K562 (cell line): Measurements from ENCODE around the gene TOP3A. TPM values are rescaled to one million over a fixed set of nuclear protein-coding genes. Genes with fewer than 3 reads are reported as not detected.

ENCODE experiments used
- ATAC-seq: fragments of 200-7000 bp; cut with Tn5 transposase; 3 replicates; pipeline ENCODE4 v1.9.1; 2020; ENCODE audit warnings: moderate library complexity
- BruUV-seq: library from RNA; stranded (reverse); fragments of 400-500 nt; replicated peaks from 2 replicates; lab custom pipeline; 2021; lab: Mats Ljungman, UMichigan
- CTCF ChIA-PET: fragments of 300-600 bp; formaldehyde crosslinking; extraction: SDS; loops from one replicate; lab custom pipeline; 2021; ENCODE audit warnings: low intra/inter-chr PET ratio; lab: Yijun Ruan, JAX
- POLR2A ChIA-PET: fragments of 300-600, 350-650 bp; sonication (Branson Sonifier 250); formaldehyde crosslinking; extraction: SDS; loops from one replicate; lab custom pipeline; 2021; ENCODE audit warnings: antibody characterized with exemption, inconsistent platforms; lab: Yijun Ruan, JAX
- DNase-seq, 4 experiments: peaks; one replicate each; pipeline versions ENCODE4 v3.0.0 to v3.0.0-alpha.2; 2011 to 2018; ENCODE audit warnings: low spot score in 3 of 4, mixed read lengths in 3 of 4; ENCODE audit errors: extremely low read depth in 1 of 4
- FAIRE-seq: peaks from 2 replicates; lab custom pipeline; 2011; peaks lifted over from hg19 to GRCh38; lab: Jason Lieb, UNC
- H2AFZ ChIP-seq: 2 replicates; pipeline ENCODE4 v1.6.0; 2011; ENCODE audit warnings: low read depth, low read length, control low read depth, inconsistent platforms
- H3K27ac ChIP-seq: fragments of 200-600 bp; 3 replicates; pipeline ENCODE4 v1.8.0; 2011; ENCODE audit warnings: low read depth, mild to moderate bottlenecking, control low read depth, inconsistent platforms, low read length, moderate library complexity, mixed read lengths; ENCODE audit errors: extremely low read depth
- H3K27me3 ChIP-seq, 2 experiments: fragments of 300-600 bp in 1 of 2; 2 replicates in 1 of 2; 3 replicates in 1 of 2; pipeline versions ENCODE4 v1.6.0 to v1.8.0; 2011; ENCODE audit warnings: inconsistent platforms in 2 of 2, low read length in 2 of 2, mild to moderate bottlenecking in 1 of 2, mixed read lengths in 1 of 2, moderate library complexity in 1 of 2; ENCODE audit not compliant: control insufficient read depth in 2 of 2, insufficient read depth in 2 of 2
- H3K36me3 ChIP-seq: fragments of 300-600 bp; 3 replicates; pipeline ENCODE4 v1.8.0; 2011; ENCODE audit warnings: mild to moderate bottlenecking, low read length, inconsistent platforms; ENCODE audit not compliant: control insufficient read depth, insufficient read depth
- H3K4me1 ChIP-seq, 2 experiments: fragments of 200-600 bp in 1 of 2; replicated peaks in 1 of 2; 2 replicates in 1 of 2; 3 replicates in 1 of 2; pipeline versions ENCODE4 v1.5.1 to v1.8.0; 2011; ENCODE audit warnings: inconsistent platforms in 2 of 2, low read length in 2 of 2, mild to moderate bottlenecking in 1 of 2, mixed read lengths in 1 of 2, moderate library complexity in 1 of 2; ENCODE audit not compliant: control insufficient read depth in 2 of 2, insufficient read depth in 2 of 2
- H3K4me2 ChIP-seq: 2 replicates; pipeline ENCODE4 v1.6.1; 2011; ENCODE audit warnings: low read length, control low read depth, inconsistent platforms, mixed read lengths; ENCODE audit not compliant: insufficient read depth
- H3K4me3 ChIP-seq: fragments of 200-600 bp; sonication (generic), shearing (Covaris generic); 2 replicates; pipeline ENCODE4 v1.5.1; 2016; ENCODE audit warnings: control low read depth, inconsistent platforms
- H3K79me2 ChIP-seq: fragments of 200-600 bp; 3 replicates; pipeline ENCODE4 v1.8.0; 2011; ENCODE audit warnings: low read length, inconsistent platforms; ENCODE audit not compliant: control insufficient read depth, insufficient read depth
- H3K9ac ChIP-seq, 2 experiments: 2 replicates each; pipeline versions ENCODE4 v1.6.0 to v1.6.1; 2011; ENCODE audit warnings: low read depth in 2 of 2, low read length in 2 of 2, control low read depth in 1 of 2, inconsistent platforms in 1 of 2, mild to moderate bottlenecking in 1 of 2, mixed read lengths in 1 of 2; ENCODE audit not compliant: insufficient read depth in 1 of 2
- H3K9me1 ChIP-seq: one replicate; pipeline ENCODE4 v1.6.0; 2011; ENCODE audit warnings: inconsistent platforms, mild to moderate bottlenecking, low read length, moderate library complexity; ENCODE audit not compliant: control insufficient read depth, insufficient read depth
- H3K9me3 ChIP-seq: replicated peaks from 2 replicates; pipeline ENCODE4 v1.5.1; 2011; ENCODE audit warnings: low read depth, low read length, inconsistent platforms; ENCODE audit not compliant: control insufficient read depth, insufficient read depth
- H4K20me1 ChIP-seq: replicated peaks from 2 replicates; pipeline ENCODE4 v1.6.1; 2011; ENCODE audit warnings: low read length, inconsistent platforms, mixed read lengths; ENCODE audit not compliant: control insufficient read depth, insufficient read depth
- DNMT1 ChIP-seq: fragments of 450-650 bp; IDR thresholded peaks from 2 replicates; pipeline ENCODE4 v1.6.1; 2016; ENCODE audit warnings: antibody characterized with exemption, mild to moderate bottlenecking
- NFIC ChIP-seq: fragments of 450-650 bp; IDR thresholded peaks from 2 replicates; pipeline ENCODE4 v1.6.1; 2017; ENCODE audit warnings: mild to moderate bottlenecking, inconsistent platforms
- TAF7 ChIP-seq: fragments of 450-650 bp; IDR thresholded peaks from 2 replicates; pipeline ENCODE4 v1.6.1; 2016; ENCODE audit warnings: missing genetic modification characterization, missing compliant biosample characterization
- WGBS: fragments of 100-300 bp; shearing (Covaris generic); methylation state at CpG from one replicate; pipeline ENCODE4 v1.1.6; 2016; ENCODE audit warnings: low coverage, mixed read lengths; ENCODE audit not compliant: insufficient coverage; ENCODE audit errors: missing lambda C conversion rate; 5-methylcytosine and 5-hydroxymethylcytosine counted together
- in situ Hi-C: fragments of 300-500 bp; cut with MboI; formaldehyde crosslinking; loops from 4 replicates; pipeline ENCODE4 v1.15.0; 2018; ENCODE audit warnings: inconsistent platforms, mixed read lengths
- intact Hi-C: fragments of 100-400 bp; cut with micrococcal nuclease; formaldehyde crosslinking; loops from 2 replicates; pipeline ENCODE4 v1.14.2; 2022
- polyA plus RNA-seq, 8 experiments: library from polyadenylated mRNA; depleted of rRNA in 4 of 8; stranded (reverse) in 5 of 8; unstranded in 3 of 8; fragments of >200 nt; fragmentation: Nextera tagmentation in 2 of 8; fragmentation: Illumina TruSeq in 1 of 8; extraction: Ambion mirVana in 2 of 8; extraction: Trizol in 1 of 8; gene quantifications; 2 replicates each; pipeline versions ENCODE4 v1.2.1 to v1.2.3, GENCODE V29; 2011 to 2014; ENCODE audit warnings: inconsistent platforms in 1 of 8, missing spikeins in 1 of 8
- total RNA-seq, 7 experiments: library from RNA; depleted of rRNA in 6 of 7; stranded (reverse); fragments of >200 nt in 6 of 7; fragmentation: Illumina TruSeq in 2 of 7; extraction: Trizol in 2 of 7; gene quantifications; 2 replicates each; pipeline versions ENCODE4 v1.2.1 to v1.2.3, GENCODE V29; 2011 to 2021; ENCODE audit warnings: low replicate concordance in 1 of 7
- TF ChIP-seq, protein P1 (sequence below): fragments of 250-450 bp; sonication (Bioruptor Pico); IDR thresholded peaks from 2 replicates; pipeline ENCODE4 v1.5.0; 2021
- TF ChIP-seq, protein P2 (sequence below): fragments of 450-650 bp; IDR thresholded peaks from 2 replicates; pipeline ENCODE4 v1.6.1; 2016

Gene TOP3A
- total and polyA plus RNA-seq, 9 of the 15 experiments (the other 6 are each of a cell fraction or from before 2014, with no cell fraction given): 5.2 to 49.7 (median 24.7) TPM

DNA sequence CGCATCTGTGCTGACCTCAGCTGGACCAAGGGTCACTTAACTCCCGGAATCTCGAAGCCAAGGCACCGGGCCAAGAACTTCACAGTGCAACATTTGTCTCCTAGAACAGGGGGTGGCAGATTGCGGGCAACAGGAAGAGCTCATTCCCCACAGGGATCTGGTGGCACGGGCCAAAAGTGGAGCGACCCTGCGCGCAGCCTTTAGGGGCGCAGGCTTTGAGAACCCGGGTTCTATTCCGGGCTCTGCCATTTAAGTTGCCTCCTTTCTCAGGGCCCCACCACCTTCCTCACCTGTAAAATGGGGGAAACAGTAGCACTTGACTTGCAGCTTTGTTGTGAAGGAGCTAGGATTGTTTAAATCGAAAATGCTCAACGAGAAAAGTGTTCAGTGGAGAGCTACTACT lies 47.9 kb upstream of the TOP3A start:
- H3K9me1 ChIP-seq: no peaks in the 10 kb centered on the region
- intact Hi-C loops: no loop called here
- ChIA-PET POLR2A (interaction anchor here (1.4 to 1.5 kb wide), 2 partner anchors 10 to 15 kb away, joined by 3 to 6 read pairs; no protein-coding TSS in a partner anchor), CTCF (no interaction called here)
- H4K20me1 ChIP-seq: no peaks in the 10 kb centered on the region
- peaks cover 0 to 14% of the 10 kb centered on the region in 2 experiments; a peak in 2 of 5 replicates for H3K4me1 ChIP-seq
- H3K27ac ChIP-seq: peak overlapping the region; percentile 65
- DNase-seq: peak in 2 of 4 experiments; percentile 21 to 25
- peak overlapping the region; percentile 76 to 92 for H3K9ac ChIP-seq
- no peaks in the 10 kb centered on the region for H3K27me3 ChIP-seq
- 2% methylated on average over 12 of the region's 14 CpGs for WGBS
- ATAC-seq: peak; percentile 7
- no peaks in the 10 kb centered on the region for H3K9me3 ChIP-seq
- peak overlapping the region; percentile 95 for H2AFZ ChIP-seq
- TF ChIP-seq DNMT1: no peak
- TF ChIP-seq TAF7 (tag): no peak
- TF ChIP-seq NFIC: peak; percentile 43
- H3K4me3 ChIP-seq: peak overlapping the region; percentile 77
- in situ Hi-C loops: no loop called here
- H3K79me2 ChIP-seq: peaks cover 18% of the 10 kb centered on the region
- peak overlapping the region; percentile 88 for H3K4me2 ChIP-seq
- FAIRE-seq: no peak
- BruUV-seq: TSS peak; percentile 84
- peaks cover 7% of the 10 kb centered on the region; the same call in 1 of the 3 replicates for H3K36me3 ChIP-seq

DNA sequence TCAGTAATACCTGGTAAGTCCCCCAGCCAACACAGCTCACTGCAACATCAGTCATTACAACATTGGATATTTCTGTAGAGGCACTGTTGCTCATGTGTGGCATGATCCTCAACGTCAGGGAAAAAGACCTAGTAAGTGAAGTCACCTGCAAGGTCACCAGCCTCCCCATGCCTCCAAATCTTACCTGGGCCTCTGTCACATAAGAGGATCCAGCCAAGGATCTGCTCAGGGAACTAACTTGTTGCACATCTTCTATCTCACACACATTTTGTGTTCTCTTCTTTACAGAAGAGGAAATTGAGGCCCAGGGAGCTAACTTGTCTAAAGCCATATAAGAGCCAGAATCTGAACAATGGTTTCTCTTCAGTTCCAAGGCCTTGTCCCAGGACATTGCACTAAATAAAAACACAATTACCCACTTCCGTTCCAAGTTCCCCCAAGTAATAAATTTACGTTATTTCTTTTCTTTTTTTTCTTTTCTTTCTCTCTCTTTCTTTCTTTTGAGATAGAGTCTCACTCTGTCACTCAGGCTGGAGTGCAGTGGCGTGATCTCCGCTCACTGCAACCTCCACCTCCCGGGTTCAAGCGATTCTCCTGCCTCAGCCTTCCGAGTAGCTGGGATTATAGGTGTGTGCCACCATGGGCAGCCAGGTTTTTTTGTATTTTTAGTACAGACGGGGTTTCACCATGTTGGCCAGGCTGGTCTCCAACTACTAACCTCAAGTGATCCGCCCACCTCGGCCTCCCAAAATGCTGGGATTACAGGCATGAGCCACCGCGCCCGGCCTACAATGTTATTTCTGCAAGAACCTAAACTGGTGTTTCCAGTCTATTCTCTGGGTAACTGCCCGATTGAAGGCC lies 47.3 kb upstream of the TOP3A start:
- Histone ChIP-seq H3K27ac (no peak overlapping the region), H3K9me1 (no peaks in the 10 kb centered on the region), H3K4me3 (peak overlapping the region; percentile 77), H3K9ac (peak overlapping the region; percentile 76 to 92), H3K4me2 (peak overlapping the region; percentile 88), H4K20me1 (no peaks in the 10 kb centered on the region), H3K79me2 (peaks cover 18% of the 10 kb centered on the region), H3K4me1 (peaks cover 0 to 14% of the 10 kb centered on the region in 2 experiments; a peak in 2 of 5 replicates), H3K27me3 (no peaks in the 10 kb centered on the region), H3K9me3 (no peaks in the 10 kb centered on the region), H2AFZ (peak overlapping the region; percentile 95), H3K36me3 (peaks cover 7% of the 10 kb centered on the region; the same call in 1 of the 3 replicates)
- in situ Hi-C loops: no loop called here
- POLR2A ChIA-PET: interaction anchor here (0.6 to 1.5 kb wide), 3 partner anchors 9 to 180 kb away, joined by 3 to 6 read pairs (median 3); no protein-coding TSS in a partner anchor
- BruUV-seq: no TSS peak
- DNase-seq (no peak), ATAC-seq (no peak), FAIRE-seq (no peak)
- CTCF ChIA-PET: no interaction called here
- TF ChIP-seq, protein P1, sequence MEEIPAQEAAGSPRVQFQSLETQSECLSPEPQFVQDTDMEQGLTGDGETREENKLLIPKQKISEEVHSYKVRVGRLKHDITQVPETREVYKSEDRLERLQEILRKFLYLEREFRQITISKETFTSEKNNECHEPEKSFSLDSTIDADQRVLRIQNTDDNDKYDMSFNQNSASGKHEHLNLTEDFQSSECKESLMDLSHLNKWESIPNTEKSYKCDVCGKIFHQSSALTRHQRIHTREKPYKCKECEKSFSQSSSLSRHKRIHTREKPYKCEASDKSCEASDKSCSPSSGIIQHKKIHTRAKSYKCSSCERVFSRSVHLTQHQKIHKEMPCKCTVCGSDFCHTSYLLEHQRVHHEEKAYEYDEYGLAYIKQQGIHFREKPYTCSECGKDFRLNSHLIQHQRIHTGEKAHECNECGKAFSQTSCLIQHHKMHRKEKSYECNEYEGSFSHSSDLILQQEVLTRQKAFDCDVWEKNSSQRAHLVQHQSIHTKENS (CRISPR knock-in tag): no peak
- TF ChIP-seq, protein P2, sequence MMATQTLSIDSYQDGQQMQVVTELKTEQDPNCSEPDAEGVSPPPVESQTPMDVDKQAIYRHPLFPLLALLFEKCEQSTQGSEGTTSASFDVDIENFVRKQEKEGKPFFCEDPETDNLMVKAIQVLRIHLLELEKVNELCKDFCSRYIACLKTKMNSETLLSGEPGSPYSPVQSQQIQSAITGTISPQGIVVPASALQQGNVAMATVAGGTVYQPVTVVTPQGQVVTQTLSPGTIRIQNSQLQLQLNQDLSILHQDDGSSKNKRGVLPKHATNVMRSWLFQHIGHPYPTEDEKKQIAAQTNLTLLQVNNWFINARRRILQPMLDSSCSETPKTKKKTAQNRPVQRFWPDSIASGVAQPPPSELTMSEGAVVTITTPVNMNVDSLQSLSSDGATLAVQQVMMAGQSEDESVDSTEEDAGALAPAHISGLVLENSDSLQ: 0 out of 2 replicates have a peak, but pooled peaks have one; percentile 12
- intact Hi-C loops: no loop called here
- 33% methylated on average over 15 of the region's 15 CpGs for WGBS
